GM12892 (cell line): Measurements from ENCODE around the gene MSANTD3.

Experiments used
- POLR2A ChIP-seq: IDR thresholded peaks from 2 replicates; pipeline ENCODE4 v1.6.1; 2011; ENCODE audit warnings: low read depth, low read length, control low read depth
- POLR2AphosphoS5 ChIP-seq: IDR thresholded peaks from 2 replicates; pipeline ENCODE4 v1.6.1; 2011; ENCODE audit warnings: low read depth, low read length, control low read depth

- no peak for TF ChIP-seq POLR2A
- no peak for TF ChIP-seq POLR2AphosphoS5
Observed at GRCh38 chr9:100473276-100474081, 46.5 kb downstream of the MSANTD3 start.
